Hematopoietic multipotent progenitor cell treated with erythropoietin and hydrocortisone succinate and interleukin-3 and kit ligand, for 15 days (in vitro differentiated cells): Measurements from ENCODE around the gene SGMS1.
A peak's percentile ranks its signal among the peaks of the same experiment; 100 is the strongest.
"Not testable (repeated sequence)": the region's sequence is repeated elsewhere in the genome, so short reads cannot be mapped to it uniquely, and the experiment has no call there.

Experiments used
- DNase-seq: peaks from one replicate; pipeline ENCODE4 v3.0.0-alpha.2; 2015; ENCODE audit warnings: low spot score

Gene SGMS1

DNA sequence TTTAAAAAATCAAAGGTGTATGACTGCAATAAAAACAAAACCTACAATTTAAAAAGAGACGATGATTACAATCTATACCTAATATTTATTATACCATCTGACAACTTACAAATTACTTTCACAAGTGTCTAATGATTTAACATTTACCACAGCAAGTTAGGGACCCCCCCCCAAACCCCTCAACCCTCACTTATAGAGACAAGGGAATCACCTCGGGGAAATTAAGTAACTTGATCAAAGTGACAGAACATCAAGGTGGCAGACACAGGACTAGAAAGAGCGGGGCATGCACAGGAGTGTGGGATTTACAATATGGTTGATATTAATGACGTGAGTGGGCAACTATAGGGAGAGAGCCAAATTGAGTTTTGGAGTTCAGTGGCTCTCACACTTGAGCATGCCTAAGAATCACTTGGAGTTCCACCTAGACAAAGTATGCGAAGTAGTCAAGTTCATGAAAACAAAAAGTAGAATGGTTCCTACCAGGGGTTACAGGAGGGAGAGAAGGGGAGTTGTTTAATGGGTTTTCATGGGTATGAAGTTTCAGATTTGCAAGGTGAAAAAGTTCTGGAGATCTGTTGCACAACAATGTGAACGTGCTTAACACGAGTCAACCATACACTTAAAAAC is 43.4 kb downstream of the SGMS1 start:
- no peak for DNase-seq

GRCh38 chr10:50579491-50580261 is 44.1 kb downstream of the SGMS1 start:
- peak; percentile 51 for DNase-seq

GRCh38 chr10:50578949-50579348 is 44.8 kb downstream of the SGMS1 start:
- DNase-seq: no peak

GRCh38 chr10:50577681-50578350 is 45.9 kb downstream of the SGMS1 start:
- DNase-seq: peak; percentile 86

GRCh38 chr10:50577010-50577409 is 46.7 kb downstream of the SGMS1 start:
- DNase-seq: no peak

- DNase-seq: no peak
Measured at GRCh38 chr10:50576245-50576815, 47.4 kb downstream of the SGMS1 start.

DNA sequence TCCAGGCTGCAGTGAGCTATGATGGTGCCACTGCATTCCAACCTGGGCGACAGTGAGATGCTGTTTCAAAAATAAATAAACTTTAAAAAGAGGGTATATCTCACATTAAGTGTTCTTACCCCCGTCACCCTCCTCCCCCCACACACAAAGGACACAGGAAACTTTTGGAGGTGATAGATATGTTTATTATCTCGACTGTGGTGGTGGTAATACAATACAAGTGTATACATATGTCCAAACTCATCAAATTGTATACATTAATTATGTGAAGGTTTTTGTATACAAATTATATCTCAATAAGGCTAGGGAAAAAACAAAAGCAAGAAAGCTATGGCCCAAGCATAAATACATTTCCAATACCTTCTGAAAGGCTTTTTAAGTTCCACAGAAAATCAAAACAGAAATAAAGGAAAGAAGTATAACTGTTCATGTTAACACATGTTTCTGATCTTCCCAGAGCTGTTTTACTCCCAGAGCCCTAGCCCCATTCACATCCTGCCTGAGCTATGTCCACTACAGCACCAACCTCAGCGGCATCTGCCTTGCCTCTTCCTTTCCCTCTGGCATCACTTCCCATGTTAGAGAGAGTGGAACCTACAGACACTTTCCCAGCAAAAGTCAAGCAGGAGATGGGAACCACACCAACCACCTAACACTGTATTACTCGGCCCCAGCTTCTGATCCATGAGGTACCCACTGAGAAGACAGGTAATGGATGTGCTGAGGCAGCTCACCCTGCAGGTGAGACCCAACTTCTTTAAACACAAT is 48.1 kb downstream of the SGMS1 start:
- DNase-seq: no peak

GRCh38 chr10:50574931-50575330 is 48.8 kb downstream of the SGMS1 start:
- no peak for DNase-seq

GRCh38 chr10:50574305-50574704 is 49.5 kb downstream of the SGMS1 start:
- no peak for DNase-seq

- DNase-seq: no peak
Measured at GRCh38 chr10:50572017-50572491, 51.7 kb downstream of the SGMS1 start.

- DNase-seq: not testable (repeated sequence)
Measured at GRCh38 chr10:50568750-50569149, 55.0 kb downstream of the SGMS1 start.

GRCh38 chr10:50567384-50567783 is 56.4 kb downstream of the SGMS1 start:
- DNase-seq: no peak

DNA sequence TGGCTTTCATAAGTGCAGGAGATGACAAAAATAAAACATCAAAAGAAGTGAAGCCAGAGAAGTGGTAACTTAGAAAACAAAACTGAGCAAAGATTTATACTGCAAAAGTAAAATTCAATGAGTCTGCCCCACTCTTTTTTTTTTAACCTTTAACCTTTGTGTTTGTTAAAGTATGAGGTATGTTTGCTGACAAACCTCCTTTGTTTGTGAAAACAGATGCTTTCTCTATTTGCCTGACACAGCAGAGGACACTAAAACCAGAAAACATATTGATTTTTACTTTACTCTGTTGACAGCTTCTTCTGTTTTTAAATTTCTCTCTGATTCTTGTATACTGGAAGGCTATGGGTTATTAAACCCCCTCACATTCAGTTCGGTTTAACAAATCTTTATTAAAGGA is 57.6 kb downstream of the SGMS1 start:
- DNase-seq: no peak

DNA sequence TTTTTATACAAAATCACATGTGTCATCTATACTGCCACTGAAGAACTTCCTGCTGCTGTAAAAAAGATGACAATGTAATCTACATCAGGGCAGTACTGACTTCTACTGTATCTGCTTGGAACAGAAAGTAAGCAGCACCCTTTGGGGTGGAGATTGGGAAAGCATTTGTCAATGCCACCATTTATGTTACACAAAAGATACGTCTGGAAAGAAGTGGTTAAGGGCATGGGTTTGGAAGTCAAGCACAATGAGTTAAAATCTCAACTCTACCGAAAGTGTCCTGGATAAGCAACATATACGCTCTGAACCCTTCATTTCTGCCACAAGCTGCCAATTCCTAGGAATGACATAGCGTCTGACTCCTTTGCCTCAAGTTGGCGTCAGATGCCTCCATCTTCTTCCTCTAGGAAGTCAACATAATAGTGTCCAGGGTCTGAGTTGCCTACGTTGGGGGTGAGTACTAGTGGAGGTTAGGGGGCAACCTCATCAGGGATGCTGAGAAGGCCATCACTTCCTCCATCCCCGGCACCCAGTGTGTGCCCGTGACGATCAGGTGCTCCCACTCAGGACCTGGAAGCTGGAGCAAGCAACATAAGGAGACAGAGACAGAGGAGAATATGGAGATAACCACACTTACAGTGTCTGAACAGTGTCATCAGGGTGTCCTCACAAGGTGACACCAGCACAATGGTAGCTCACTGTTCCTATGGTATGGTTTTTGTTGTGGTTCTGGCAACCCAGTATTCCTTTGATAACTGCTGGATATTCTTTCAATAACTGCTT is 58.3 kb downstream of the SGMS1 start:
- DNase-seq: peak; percentile 78

DNA sequence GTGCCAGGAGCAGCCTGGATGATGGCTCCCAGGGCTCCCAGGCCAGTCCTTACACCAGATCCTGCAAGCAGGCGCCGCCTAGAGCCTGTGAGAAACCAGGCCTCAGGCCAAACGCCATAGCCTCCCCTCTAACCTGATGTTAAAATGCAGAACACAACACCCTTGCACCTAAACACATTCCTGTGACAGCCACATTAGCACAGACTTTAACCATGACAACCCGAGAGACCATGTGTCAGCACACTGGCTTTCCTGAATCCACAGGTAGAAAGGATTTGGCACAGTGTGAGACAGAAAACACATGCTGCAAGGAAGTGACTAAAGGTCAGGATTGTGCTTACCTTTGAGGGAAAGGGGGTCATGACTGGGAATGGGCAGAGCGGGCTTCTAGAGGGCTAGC is 59.9 kb downstream of the SGMS1 start:
- no peak for DNase-seq

DNA sequence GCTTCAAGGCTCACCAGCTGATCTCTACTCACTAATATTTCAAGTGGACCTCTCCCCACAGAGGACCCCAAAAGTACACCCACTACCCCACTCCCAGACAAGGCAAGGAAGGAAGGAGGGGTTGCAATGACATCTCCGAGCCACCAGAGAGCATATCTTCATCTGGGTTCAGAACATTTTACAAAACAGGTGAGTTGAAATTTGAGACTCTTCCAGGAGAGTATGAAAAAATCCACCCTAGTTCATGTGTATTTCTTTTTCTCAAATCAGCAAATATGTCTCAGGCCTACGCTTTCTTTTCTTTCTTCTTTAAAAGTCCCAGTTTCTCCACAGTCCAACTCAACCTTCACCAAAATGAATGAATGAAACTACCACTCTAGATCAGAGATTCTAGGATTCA is 61.9 kb downstream of the SGMS1 start:
- peak; percentile 66 for DNase-seq

DNA sequence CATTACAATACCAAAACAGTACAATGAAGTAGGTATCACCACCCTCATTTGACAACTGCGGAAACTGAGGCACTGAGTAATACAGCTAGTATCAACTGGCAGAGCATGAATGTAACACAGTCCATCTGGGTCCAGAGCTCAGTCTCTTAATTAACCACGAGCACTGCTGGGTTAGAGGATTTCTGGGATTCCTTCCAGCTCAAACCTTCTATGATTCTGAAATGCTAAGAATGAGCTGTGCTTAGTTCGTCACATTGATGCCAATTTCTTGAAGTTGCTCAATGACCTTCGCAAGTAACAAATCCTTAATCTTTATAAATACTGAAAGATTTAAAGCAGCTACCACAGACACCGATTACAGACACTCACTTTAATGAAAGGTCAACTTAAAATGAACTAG is 62.5 kb downstream of the SGMS1 start:
- no peak for DNase-seq

GRCh38 chr10:50560370-50560769 is 63.4 kb downstream of the SGMS1 start:
- DNase-seq: no peak

GRCh38 chr10:50558371-50558770 is 65.4 kb downstream of the SGMS1 start:
- DNase-seq: no peak

DNA sequence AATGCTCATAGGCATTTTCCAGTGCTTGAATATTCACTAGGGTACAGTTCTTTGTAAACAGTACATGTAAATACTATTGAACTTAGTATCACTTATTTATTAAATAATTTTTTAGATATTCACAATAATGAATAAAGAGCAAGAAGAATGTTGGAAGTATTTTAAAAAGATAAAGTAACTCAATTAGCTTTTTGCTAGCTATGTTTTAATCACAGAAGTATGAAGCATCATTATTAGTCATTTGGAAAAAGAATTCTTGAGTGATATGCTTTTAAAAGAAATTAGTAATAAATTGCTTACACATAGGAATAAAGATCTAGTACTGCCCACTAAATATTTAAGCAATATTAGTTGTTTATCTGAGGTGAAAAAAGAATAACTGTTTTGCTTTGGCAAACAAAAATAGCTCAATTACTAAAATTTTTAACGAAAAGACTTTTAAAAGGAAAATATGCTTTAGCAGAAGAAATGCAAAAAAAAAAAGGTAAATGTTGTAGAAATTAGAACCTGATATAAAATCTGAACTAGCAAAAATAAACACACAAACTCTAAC is 66.5 kb downstream of the SGMS1 start:
- no peak for DNase-seq
